HepG2 (cell line): ENCODE data around the gene GTF2F1. TPM values are rescaled to one million over a fixed set of nuclear protein-coding genes. Genes with fewer than 3 reads are reported as not detected.

Experiments
- ATAC-seq: fragments of 200-7000 bp; cut with Tn5 transposase; 3 replicates; pipeline ENCODE4 v1.9.1; 2020; ENCODE audit warnings: mild to moderate bottlenecking, moderate library complexity
- BruUV-seq: library from RNA; stranded (reverse); fragments of 400-500 nt; replicated peaks from 2 replicates; lab custom pipeline; 2021; lab: Mats Ljungman, UMichigan
- CTCF ChIA-PET: fragments of 300-600 bp; formaldehyde crosslinking; extraction: SDS; loops from one replicate; lab custom pipeline; 2021; ENCODE audit warnings: low total read pairs, inconsistent platforms, low intra/inter-chr PET ratio; lab: Yijun Ruan, JAX
- POLR2A ChIA-PET: fragments of 350-600 bp; sonication (Branson Sonifier 250); formaldehyde crosslinking; loops from one replicate; lab custom pipeline; 2020; ENCODE audit warnings: antibody characterized with exemption, inconsistent platforms; lab: Yijun Ruan, JAX
- DNase-seq: peaks from one replicate; pipeline ENCODE4 v3.0.0-alpha.2; 2015; ENCODE audit warnings: low spot score
- FAIRE-seq: peaks from 3 replicates; lab custom pipeline; 2011; peaks lifted over from hg19 to GRCh38; lab: Jason Lieb, UNC
- H2AFZ ChIP-seq: one replicate; pipeline ENCODE4 v1.6.1; 2011; ENCODE audit warnings: low read length, inconsistent platforms
- H3K27ac ChIP-seq: fragments of 300-600 bp; 3 replicates; pipeline ENCODE4 v1.8.0; 2011; ENCODE audit warnings: mixed run types, mild to moderate bottlenecking, mixed read lengths, low read length, inconsistent platforms; ENCODE audit not compliant: insufficient read depth; ENCODE audit errors: extremely low read length
- H3K27me3 ChIP-seq, 2 experiments: fragments of 200-600 bp in 1 of 2; 2 replicates in 1 of 2; 3 replicates in 1 of 2; pipeline versions ENCODE4 v1.6.0 to v1.8.0; 2011; ENCODE audit warnings: low read length in 2 of 2, mild to moderate bottlenecking in 2 of 2, moderate library complexity in 2 of 2, inconsistent platforms in 1 of 2; ENCODE audit not compliant: insufficient read depth in 2 of 2, control insufficient read depth in 1 of 2
- H3K36me3 ChIP-seq, 2 experiments: fragments of 200-600 bp in 1 of 2; replicated peaks in 1 of 2; 2 replicates in 1 of 2; 3 replicates in 1 of 2; pipeline versions ENCODE4 v1.5.1 to v1.8.0; 2011; ENCODE audit warnings: low read length in 2 of 2, inconsistent platforms in 1 of 2; ENCODE audit not compliant: insufficient read depth in 2 of 2, control insufficient read depth in 1 of 2
- H3K4me1 ChIP-seq: 2 replicates; pipeline ENCODE4 v1.5.1; 2012; ENCODE audit warnings: low read length, inconsistent platforms; ENCODE audit not compliant: insufficient read depth
- H3K4me2 ChIP-seq: 2 replicates; pipeline ENCODE4 v1.6.0; 2011; ENCODE audit warnings: low read depth, low read length, inconsistent platforms
- H3K4me3 ChIP-seq, 3 experiments: fragments of 200-600 bp in 1 of 3; sonication (generic), shearing (Covaris generic) in 1 of 3; replicated peaks in 1 of 3; 2 replicates each; pipeline ENCODE4 v1.5.1; 2011 to 2016; ENCODE audit warnings: low read length in 3 of 3, inconsistent platforms in 2 of 3, low read depth in 2 of 3, mild to moderate bottlenecking in 2 of 3, control low read depth in 1 of 3, mixed read lengths in 1 of 3; ENCODE audit not compliant: insufficient read depth in 1 of 3
- H3K79me2 ChIP-seq: one replicate; pipeline ENCODE4 v1.6.1; 2011; ENCODE audit warnings: low read length, inconsistent platforms; ENCODE audit not compliant: insufficient read depth
- H3K9ac ChIP-seq: 2 replicates; pipeline ENCODE4 v1.6.0; 2011; ENCODE audit warnings: mild to moderate bottlenecking, low read depth, low read length, inconsistent platforms; ENCODE audit not compliant: insufficient read depth
- H3K9me3 ChIP-seq: 2 replicates; pipeline ENCODE4 v1.5.1; 2012; ENCODE audit warnings: mild to moderate bottlenecking, low read length
- H4K20me1 ChIP-seq: 2 replicates; pipeline ENCODE4 v1.6.0; 2011; ENCODE audit warnings: inconsistent platforms, mild to moderate bottlenecking, low read length, moderate library complexity; ENCODE audit not compliant: insufficient read depth
- CBX2 ChIP-seq, 2 experiments: fragments of 200-600 bp in 1 of 2; sonication (generic); formaldehyde crosslinking in 1 of 2; IDR thresholded peaks; 2 replicates each; pipeline versions ENCODE4 v1.7.0 to v1.8.1; 2018 to 2022; ENCODE audit warnings: low read depth in 2 of 2, low read length in 1 of 2, mild to moderate bottlenecking in 1 of 2, missing genetic modification reagents in 1 of 2
- GABPB1 ChIP-seq: IDR thresholded peaks from 2 replicates; pipeline ENCODE4 v1.6.1; 2016; ENCODE audit warnings: mild to moderate bottlenecking, missing genetic modification reagents, moderate library complexity, missing compliant biosample characterization
- KLF9 ChIP-seq: IDR thresholded peaks from 2 replicates; pipeline ENCODE4 v1.6.1; 2016; ENCODE audit warnings: low read depth
- RELA ChIP-seq: sonication (generic); formaldehyde crosslinking; IDR thresholded peaks from 2 replicates; pipeline ENCODE4 v1.4.0; 2020; ENCODE audit warnings: missing genetic modification reagents
- SRSF1 ChIP-seq: fragments of 200-400 bp; formaldehyde crosslinking; optimal IDR thresholded peaks from 2 replicates; pipeline ENCODE3; 2017; ENCODE audit warnings: mild to moderate bottlenecking, low read depth, low read length, moderate library complexity
- TCF7 ChIP-seq: sonication (generic); IDR thresholded peaks from 2 replicates; pipeline ENCODE4 v1.6.1; 2016; ENCODE audit warnings: antibody characterized with exemption, low read depth
- ZBED4 ChIP-seq: sonication (generic); formaldehyde crosslinking; IDR thresholded peaks from 2 replicates; pipeline ENCODE4 v1.4.0; 2020; ENCODE audit warnings: missing genetic modification reagents, borderline replicate concordance
- ZBTB7B ChIP-seq: sonication (generic); formaldehyde crosslinking; IDR thresholded peaks from 2 replicates; pipeline ENCODE4 v1.4.0; 2020; ENCODE audit warnings: missing genetic modification reagents
- ZFAT ChIP-seq: sonication (generic); formaldehyde crosslinking; conservative IDR thresholded peaks from 2 replicates; pipeline ENCODE4 v1.8.1; 2023; ENCODE audit warnings: missing genetic modification reagents, inconsistent platforms
- ZIK1 ChIP-seq: sonication (generic); formaldehyde crosslinking; IDR thresholded peaks from 2 replicates; pipeline ENCODE4 v1.5.0; 2020; ENCODE audit warnings: mild to moderate bottlenecking, low read depth, missing genetic modification reagents, borderline replicate concordance
- ZNF264 ChIP-seq: sonication (generic); formaldehyde crosslinking; IDR thresholded peaks from 2 replicates; pipeline ENCODE4 v1.4.0; 2020; ENCODE audit warnings: missing genetic modification reagents
- ZNF616 ChIP-seq: sonication (generic); formaldehyde crosslinking; IDR thresholded peaks from 2 replicates; pipeline ENCODE4 v1.5.0; 2020; ENCODE audit warnings: low read depth, mild to moderate bottlenecking, missing genetic modification reagents
- ZNF768 ChIP-seq: sonication (generic); formaldehyde crosslinking; IDR thresholded peaks from 2 replicates; pipeline ENCODE4 v1.4.0; 2020; ENCODE audit warnings: missing genetic modification reagents
- ZNF777 ChIP-seq: sonication (generic); formaldehyde crosslinking; IDR thresholded peaks from 2 replicates; pipeline ENCODE4 v1.4.0; 2020; ENCODE audit warnings: missing genetic modification reagents
- ZNF83 ChIP-seq: sonication (generic); formaldehyde crosslinking; IDR thresholded peaks from 2 replicates; pipeline ENCODE4 v1.4.0; 2020; ENCODE audit warnings: missing genetic modification reagents, mild to moderate bottlenecking, borderline replicate concordance
- WGBS: methylation state at CpG from one replicate; pipeline ENCODE4 v1.1.6; 2017; ENCODE audit warnings: low lambda C conversion rate; 5-methylcytosine and 5-hydroxymethylcytosine counted together
- in situ Hi-C: cut with HindIII; loops from 2 replicates; pipeline ENCODE4 v1.10.0; 2017; ENCODE audit warnings: low pct_unique_long_range_greater_than_20kb; ENCODE audit not compliant: extremely low pct_ligation_motif_present
- intact Hi-C: fragments of 100-400 bp; cut with micrococcal nuclease; formaldehyde crosslinking; loops from one replicate; pipeline ENCODE4 v1.10.0; 2022; ENCODE audit not compliant: unreplicated experiment
- polyA plus RNA-seq, 8 experiments: library from polyadenylated mRNA; depleted of rRNA in 3 of 8; stranded (reverse) in 7 of 8; unstranded in 1 of 8; fragments of >200 nt; fragmentation: Illumina TruSeq in 4 of 8; extraction: Trizol in 4 of 8; gene quantifications; 2 replicates each; pipeline versions ENCODE4 v1.2.1 to v1.2.3, GENCODE V29; 2011 to 2016; ENCODE audit warnings: low read depth in 4 of 8, missing spikeins in 1 of 8, mixed read lengths in 1 of 8; ENCODE audit not compliant: insufficient read depth in 1 of 8
- total RNA-seq, 5 experiments: library from RNA; depleted of rRNA; stranded (reverse); fragments of >200 nt; fragmentation: Illumina TruSeq; extraction: Trizol; gene quantifications; 2 replicates each; pipeline ENCODE4 v1.2.3, GENCODE V29; 2016; ENCODE audit warnings: low read depth in 1 of 5
- TF ChIP-seq, protein P1 (sequence below): sonication (generic); formaldehyde crosslinking; IDR thresholded peaks from 2 replicates; pipeline ENCODE4 v1.8.0; 2022; ENCODE audit warnings: missing genetic modification reagents, mild to moderate bottlenecking, inconsistent platforms, borderline replicate concordance
- TF ChIP-seq, protein P2 (sequence below): sonication (generic); formaldehyde crosslinking; IDR thresholded peaks from 2 replicates; pipeline ENCODE4 v1.5.1; 2020; ENCODE audit warnings: mild to moderate bottlenecking, missing genetic modification reagents, borderline replicate concordance

GTF2F1 gene
- total and polyA plus RNA-seq, 2 of the 13 experiments (the other 11 are each of a cell fraction or from before 2014, with no cell fraction given), result 27.8 to 34.1 TPM

DNA sequence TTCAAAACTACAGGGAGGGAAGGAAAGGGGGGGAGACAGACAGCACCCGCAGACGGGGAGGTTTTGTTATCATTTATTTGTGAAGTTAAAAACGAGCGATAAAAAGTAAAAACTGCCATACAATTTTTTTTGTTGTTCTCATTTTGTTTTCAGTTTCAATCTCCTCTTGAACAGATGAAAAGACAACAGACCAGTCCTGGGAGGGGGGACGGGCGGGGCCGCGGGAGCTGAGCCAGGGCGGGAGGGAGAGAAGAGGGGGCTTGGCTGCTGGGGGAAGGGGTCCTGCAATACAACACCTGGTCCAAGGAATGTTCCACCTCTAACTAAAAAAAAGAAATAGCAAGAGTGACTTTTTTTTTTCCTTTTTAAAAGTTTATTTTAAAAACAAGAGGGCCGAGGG is 20.3 kb upstream of the GTF2F1 start:
- no peaks in the 10 kb centered on the region for H3K4me1 ChIP-seq
- no peak for DNase-seq
- no peak for FAIRE-seq
- H3K9me3 ChIP-seq, result no peaks in the 10 kb centered on the region
- in situ Hi-C loops, result no loop called here
- H3K27ac ChIP-seq, result no peak overlapping the region
- no peak overlapping the region for H3K4me2 ChIP-seq
- no peak overlapping the region for H3K4me3 ChIP-seq
- no peak overlapping the region for H2AFZ ChIP-seq
- WGBS, result 96% methylated on average over 10 of the region's 10 CpGs
- ChIA-PET CTCF (interaction anchor here (0.9 kb wide), 1 partner anchor 248 kb away, joined by 3 read pairs; no protein-coding TSS in a partner anchor), POLR2A (no interaction called here)
- H3K79me2 ChIP-seq, result no peaks in the 10 kb centered on the region
- BruUV-seq, result no TSS peak
- peaks cover 11% of the 10 kb centered on the region; the same call in 1 of the 2 replicates for H4K20me1 ChIP-seq
- intact Hi-C loops, result no loop called here
- peaks cover 22 to 45% of the 10 kb centered on the region in 2 experiments; a peak in 4 of 5 replicates for H3K36me3 ChIP-seq
- no peak for TF ChIP-seq ZBTB7B (CRISPR knock-in tag)
- no peak for TF ChIP-seq KLF9 (CRISPR knock-in tag)
- no peak for TF ChIP-seq ZNF83
- no peak for TF ChIP-seq ZNF768 (CRISPR knock-in tag)
- TF ChIP-seq, protein P1, sequence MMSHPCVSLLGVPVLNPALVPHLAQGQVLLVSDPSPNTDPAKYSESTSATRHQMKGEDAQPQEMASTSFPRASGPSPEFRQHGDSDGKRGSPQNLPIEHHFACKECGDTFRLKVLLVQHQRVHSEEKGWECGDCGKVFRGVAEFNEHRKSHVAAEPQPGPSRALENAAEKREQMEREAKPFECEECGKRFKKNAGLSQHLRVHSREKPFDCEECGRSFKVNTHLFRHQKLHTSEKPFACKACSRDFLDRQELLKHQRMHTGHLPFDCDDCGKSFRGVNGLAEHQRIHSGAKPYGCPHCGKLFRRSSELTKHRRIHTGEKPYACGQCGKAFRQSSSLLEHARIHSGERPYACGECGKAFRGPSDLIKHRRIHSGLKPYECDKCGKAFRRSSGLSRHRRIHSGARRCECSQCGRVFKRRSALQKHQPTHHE (CRISPR knock-in tag), result no peak
- TF ChIP-seq, protein P2, sequence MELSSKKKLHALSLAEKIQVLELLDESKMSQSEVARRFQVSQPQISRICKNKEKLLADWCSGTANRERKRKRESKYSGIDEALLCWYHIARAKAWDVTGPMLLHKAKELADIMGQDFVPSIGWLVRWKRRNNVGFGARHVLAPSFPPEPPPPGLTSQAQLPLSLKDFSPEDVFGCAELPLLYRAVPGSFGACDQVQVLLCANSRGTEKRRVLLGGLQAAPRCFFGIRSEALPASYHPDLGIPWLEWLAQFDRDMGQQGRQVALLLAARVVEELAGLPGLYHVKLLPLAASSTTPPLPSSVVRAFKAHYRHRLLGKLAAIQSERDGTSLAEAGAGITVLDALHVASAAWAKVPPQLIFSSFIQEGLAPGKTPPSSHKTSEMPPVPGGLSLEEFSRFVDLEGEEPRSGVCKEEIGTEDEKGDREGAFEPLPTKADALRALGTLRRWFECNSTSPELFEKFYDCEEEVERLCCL (CRISPR knock-in tag), result no peak
- TF ChIP-seq GABPB1 (CRISPR knock-in tag), result no peak
- no peak for TF ChIP-seq ZNF264 (CRISPR knock-in tag)
- TF ChIP-seq ZBED4, result no peak
- no peak for TF ChIP-seq SRSF1
- no peak for TF ChIP-seq ZFAT
- no peak for TF ChIP-seq ZIK1 (CRISPR knock-in tag)
- no peak for TF ChIP-seq TCF7
- no peak for TF ChIP-seq CBX2 (IDR thresholded peaks at IDR 0.05; ENCODE audit: low read depth, low read length)
- no peak for TF ChIP-seq CBX2 (CRISPR knock-in tag; IDR thresholded peaks at IDR 0.05; ENCODE audit: low read depth)
- TF ChIP-seq ZNF777 (CRISPR knock-in tag), result no peak
- no peak for TF ChIP-seq RELA (CRISPR knock-in tag)
- TF ChIP-seq ZNF616 (CRISPR knock-in tag), result no peak
- TF ChIP-seq, all 625 proteins: peak for 0
- Histone ChIP-seq H3K27me3 (no peaks in the 10 kb centered on the region), H3K9ac (no peak overlapping the region)
- ATAC-seq, result no peak
